GM23338 (cell line): ENCODE results near the gene DOP1B. TPM values are rescaled to one million over a fixed set of nuclear protein-coding genes. Genes with fewer than 3 reads are reported as not detected.

ENCODE experiments used
- ATAC-seq: fragments of 200-7000 bp; cut with Tn5 transposase; 3 replicates; pipeline ENCODE4 v1.9.1; 2020
- DNase-seq: peaks from one replicate; pipeline ENCODE4 v3.0.0-alpha.2; 2015; ENCODE audit warnings: low spot score
- H2AFZ ChIP-seq: fragments of 200-600 bp; sonication (generic); 2 replicates; pipeline ENCODE4 v1.8.0; 2016; ENCODE audit warnings: antibody characterized with exemption, mild to moderate bottlenecking, moderate library complexity
- H3F3A ChIP-seq: fragments of 200-600 bp; sonication (generic); replicated peaks from 2 replicates; pipeline ENCODE4 v1.8.0; 2017; ENCODE audit warnings: antibody characterized with exemption, mixed run types, low read depth
- H3K27ac ChIP-seq: fragments of 200-600 bp; sonication (generic); 2 replicates; pipeline ENCODE4 v1.6.1; 2016; ENCODE audit warnings: low read depth
- H3K27me3 ChIP-seq: fragments of 200-600 bp; sonication (generic); 2 replicates; pipeline ENCODE4 v1.8.0; 2016; ENCODE audit warnings: mild to moderate bottlenecking, mixed run types, moderate library complexity; ENCODE audit not compliant: insufficient read depth
- H3K36me3 ChIP-seq: fragments of 200-600 bp; sonication (generic); 2 replicates; pipeline ENCODE4 v1.8.0; 2016; ENCODE audit warnings: mild to moderate bottlenecking; ENCODE audit not compliant: insufficient read depth
- H3K4me1 ChIP-seq: fragments of 200-600 bp; sonication (generic); 2 replicates; pipeline ENCODE4 v1.8.0; 2016; ENCODE audit warnings: mild to moderate bottlenecking, moderate library complexity; ENCODE audit not compliant: insufficient read depth
- H3K4me2 ChIP-seq: fragments of 200-600 bp; sonication (generic); 2 replicates; pipeline ENCODE4 v1.7.1; 2017; ENCODE audit warnings: mixed run types
- H3K4me3 ChIP-seq: fragments of 200-600 bp; sonication (generic); 2 replicates; pipeline ENCODE4 v1.6.1; 2016; ENCODE audit warnings: mixed run types
- H3K79me2 ChIP-seq: fragments of 200-600 bp; sonication (generic); replicated peaks from 2 replicates; pipeline ENCODE4 v1.8.0; 2017; ENCODE audit warnings: mild to moderate bottlenecking; ENCODE audit not compliant: insufficient read depth
- H3K9me2 ChIP-seq: fragments of 200-600 bp; sonication (generic); 2 replicates; pipeline ENCODE4 v1.8.0; 2017; ENCODE audit not compliant: insufficient read depth
- H4K20me1 ChIP-seq: fragments of 200-600 bp; sonication (generic); replicated peaks from 2 replicates; pipeline ENCODE4 v1.8.0; 2017; ENCODE audit warnings: mild to moderate bottlenecking; ENCODE audit not compliant: insufficient read depth
- H3K27ac Mint-ChIP-seq: 2 replicates; pipeline ENCODE4 v1.8.0; 2020; ENCODE audit warnings: inconsistent platforms, mild to moderate bottlenecking, moderate library complexity, mixed read lengths
- H3K27me3 Mint-ChIP-seq: 3 replicates; pipeline ENCODE4 v1.8.0; 2022; ENCODE audit warnings: low read depth, mild to moderate bottlenecking, moderate library complexity, mixed read lengths, inconsistent platforms; ENCODE audit not compliant: insufficient read depth, poor library complexity
- H3K36me3 Mint-ChIP-seq: 3 replicates; pipeline ENCODE4 v1.8.0; 2021; ENCODE audit warnings: low read depth, mild to moderate bottlenecking, inconsistent platforms, moderate library complexity, mixed read lengths
- H3K4me1 Mint-ChIP-seq: 3 replicates; pipeline ENCODE4 v1.8.0; 2020; ENCODE audit warnings: mild to moderate bottlenecking, inconsistent platforms, mixed read lengths
- H3K4me3 Mint-ChIP-seq: 3 replicates; pipeline ENCODE4 v1.8.0; 2021; ENCODE audit warnings: moderate library complexity, mild to moderate bottlenecking, inconsistent platforms, mixed read lengths
- H3K9me3 Mint-ChIP-seq: 3 replicates; pipeline ENCODE4 v1.8.0; 2020; ENCODE audit warnings: moderate library complexity, mild to moderate bottlenecking, inconsistent platforms, mixed read lengths
- CREB1 ChIP-seq: fragments of 250-450 bp; sonication (Bioruptor Pico); IDR thresholded peaks from 2 replicates; pipeline ENCODE4 v1.5.0; 2020; ENCODE audit warnings: low read depth, mild to moderate bottlenecking, moderate library complexity
- EZH2 ChIP-seq: fragments of 200-600 bp; sonication (generic); IDR thresholded peaks from one replicate; pipeline ENCODE4 v1.8.0; 2017; ENCODE audit warnings: antibody characterized with exemption, mild to moderate bottlenecking, low read depth; ENCODE audit not compliant: unreplicated experiment
- JUNB ChIP-seq: IDR thresholded peaks from one replicate; pipeline ENCODE4 v1.6.1; 2016; ENCODE audit warnings: antibody characterized with exemption; ENCODE audit not compliant: unreplicated experiment
- POLR2AphosphoS5 ChIP-seq: IDR thresholded peaks from 2 replicates; pipeline ENCODE4 v1.6.1; 2016; ENCODE audit warnings: antibody characterized with exemption, low read depth
- ZNF114 ChIP-seq: fragments of 250-450 bp; sonication (Bioruptor Pico); IDR thresholded peaks from 2 replicates; pipeline ENCODE4 v1.5.0; 2020; ENCODE audit warnings: mild to moderate bottlenecking, moderate library complexity
- ZNF331 ChIP-seq: fragments of 250-450 bp; sonication (Bioruptor Pico); IDR thresholded peaks from 2 replicates; pipeline ENCODE4 v1.5.0; 2020; ENCODE audit warnings: low read depth, mild to moderate bottlenecking, moderate library complexity
- polyA plus RNA-seq: library from polyadenylated mRNA; unstranded; fragments of >200 nt; fragmentation: Nextera tagmentation; extraction: Ambion mirVana; gene quantifications from 2 replicates; pipeline ENCODE4 v1.2.1, GENCODE V29; 2016
- total RNA-seq: library from RNA; depleted of rRNA; stranded (reverse); fragments of >200 nt; shearing (Covaris generic); gene quantifications from 2 replicates; pipeline ENCODE4 v1.2.3, GENCODE V29; 2014
- TF ChIP-seq, protein P1 (sequence below): IDR thresholded peaks from one replicate; pipeline ENCODE4 v1.6.1; 2018; ENCODE audit warnings: antibody characterized with exemption; ENCODE audit not compliant: unreplicated experiment
- TF ChIP-seq, protein P2 (sequence below), 2 experiments: fragments of 200-600 bp in 1 of 2; sonication (generic) in 1 of 2; conservative IDR thresholded peaks; 2 replicates each; pipeline versions ENCODE4 v1.5.1 to v1.6.1; 2016 to 2017; ENCODE audit warnings: antibody characterized with exemption in 2 of 2, low read depth in 2 of 2, mild to moderate bottlenecking in 2 of 2, moderate library complexity in 1 of 2
- TF ChIP-seq, protein P3 (sequence below): fragments of 250-450 bp; sonication (Bioruptor Pico); IDR thresholded peaks from 2 replicates; pipeline ENCODE4 v1.5.0; 2020; ENCODE audit warnings: mild to moderate bottlenecking, moderate library complexity

The DOP1B gene
- total and polyA plus RNA-seq, 2 experiments from 2014 or later: 4.9 to 18.0 TPM

DNA sequence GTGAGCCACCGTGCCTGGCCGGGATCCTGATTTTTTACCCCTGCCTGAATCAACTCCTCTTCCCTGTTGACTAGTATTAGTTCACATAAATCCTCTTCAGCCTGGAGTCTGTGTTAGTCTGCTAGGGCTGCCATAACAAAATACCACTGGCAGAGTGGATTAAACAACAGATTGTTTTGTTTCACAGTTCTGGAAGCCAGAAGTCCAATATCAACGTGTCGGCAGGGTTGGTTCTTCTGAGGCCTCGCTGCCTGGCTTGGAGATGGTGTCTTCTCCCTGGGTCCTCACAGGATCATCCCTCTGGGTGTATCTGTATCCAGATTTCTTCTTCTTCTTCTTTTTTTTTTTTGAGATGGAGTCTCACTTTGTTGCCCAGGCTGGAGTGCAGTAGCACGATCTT is 18.2 kb downstream of the DOP1B start:
- no peaks in the 10 kb centered on the region for H3K79me2 ChIP-seq
- H3K27me3 Mint-ChIP-seq: peaks cover 5% of the 10 kb centered on the region
- ATAC-seq: no peak

More for the DNA sequence above, 18.2 kb downstream of the DOP1B start:
- Mint-ChIP-seq H3K4me3 (no peak overlapping the region), H3K9me3 (no peaks in the 10 kb centered on the region), H3K27ac (no peak overlapping the region), H3K4me1 (no peaks in the 10 kb centered on the region), H3K36me3 (0 out of 3 replicates have a peak, but pooled peaks cover 2% of the 10 kb centered on the region)
- TF ChIP-seq, protein P1, sequence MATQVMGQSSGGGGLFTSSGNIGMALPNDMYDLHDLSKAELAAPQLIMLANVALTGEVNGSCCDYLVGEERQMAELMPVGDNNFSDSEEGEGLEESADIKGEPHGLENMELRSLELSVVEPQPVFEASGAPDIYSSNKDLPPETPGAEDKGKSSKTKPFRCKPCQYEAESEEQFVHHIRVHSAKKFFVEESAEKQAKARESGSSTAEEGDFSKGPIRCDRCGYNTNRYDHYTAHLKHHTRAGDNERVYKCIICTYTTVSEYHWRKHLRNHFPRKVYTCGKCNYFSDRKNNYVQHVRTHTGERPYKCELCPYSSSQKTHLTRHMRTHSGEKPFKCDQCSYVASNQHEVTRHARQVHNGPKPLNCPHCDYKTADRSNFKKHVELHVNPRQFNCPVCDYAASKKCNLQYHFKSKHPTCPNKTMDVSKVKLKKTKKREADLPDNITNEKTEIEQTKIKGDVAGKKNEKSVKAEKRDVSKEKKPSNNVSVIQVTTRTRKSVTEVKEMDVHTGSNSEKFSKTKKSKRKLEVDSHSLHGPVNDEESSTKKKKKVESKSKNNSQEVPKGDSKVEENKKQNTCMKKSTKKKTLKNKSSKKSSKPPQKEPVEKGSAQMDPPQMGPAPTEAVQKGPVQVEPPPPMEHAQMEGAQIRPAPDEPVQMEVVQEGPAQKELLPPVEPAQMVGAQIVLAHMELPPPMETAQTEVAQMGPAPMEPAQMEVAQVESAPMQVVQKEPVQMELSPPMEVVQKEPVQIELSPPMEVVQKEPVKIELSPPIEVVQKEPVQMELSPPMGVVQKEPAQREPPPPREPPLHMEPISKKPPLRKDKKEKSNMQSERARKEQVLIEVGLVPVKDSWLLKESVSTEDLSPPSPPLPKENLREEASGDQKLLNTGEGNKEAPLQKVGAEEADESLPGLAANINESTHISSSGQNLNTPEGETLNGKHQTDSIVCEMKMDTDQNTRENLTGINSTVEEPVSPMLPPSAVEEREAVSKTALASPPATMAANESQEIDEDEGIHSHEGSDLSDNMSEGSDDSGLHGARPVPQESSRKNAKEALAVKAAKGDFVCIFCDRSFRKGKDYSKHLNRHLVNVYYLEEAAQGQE: no peak
- TF ChIP-seq ZNF114 (CRISPR knock-in tag) (no peak), POLR2AphosphoS5 (no peak), ZNF331 (CRISPR knock-in tag) (no peak), CREB1 (CRISPR knock-in tag) (no peak), JUNB (no peak), EZH2 (no peak)
- TF ChIP-seq, protein P2, sequence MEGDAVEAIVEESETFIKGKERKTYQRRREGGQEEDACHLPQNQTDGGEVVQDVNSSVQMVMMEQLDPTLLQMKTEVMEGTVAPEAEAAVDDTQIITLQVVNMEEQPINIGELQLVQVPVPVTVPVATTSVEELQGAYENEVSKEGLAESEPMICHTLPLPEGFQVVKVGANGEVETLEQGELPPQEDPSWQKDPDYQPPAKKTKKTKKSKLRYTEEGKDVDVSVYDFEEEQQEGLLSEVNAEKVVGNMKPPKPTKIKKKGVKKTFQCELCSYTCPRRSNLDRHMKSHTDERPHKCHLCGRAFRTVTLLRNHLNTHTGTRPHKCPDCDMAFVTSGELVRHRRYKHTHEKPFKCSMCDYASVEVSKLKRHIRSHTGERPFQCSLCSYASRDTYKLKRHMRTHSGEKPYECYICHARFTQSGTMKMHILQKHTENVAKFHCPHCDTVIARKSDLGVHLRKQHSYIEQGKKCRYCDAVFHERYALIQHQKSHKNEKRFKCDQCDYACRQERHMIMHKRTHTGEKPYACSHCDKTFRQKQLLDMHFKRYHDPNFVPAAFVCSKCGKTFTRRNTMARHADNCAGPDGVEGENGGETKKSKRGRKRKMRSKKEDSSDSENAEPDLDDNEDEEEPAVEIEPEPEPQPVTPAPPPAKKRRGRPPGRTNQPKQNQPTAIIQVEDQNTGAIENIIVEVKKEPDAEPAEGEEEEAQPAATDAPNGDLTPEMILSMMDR (conservative IDR thresholded peaks at IDR 0.05; ENCODE audit: low read depth in 2 of 2): no peak
- TF ChIP-seq, protein P3, sequence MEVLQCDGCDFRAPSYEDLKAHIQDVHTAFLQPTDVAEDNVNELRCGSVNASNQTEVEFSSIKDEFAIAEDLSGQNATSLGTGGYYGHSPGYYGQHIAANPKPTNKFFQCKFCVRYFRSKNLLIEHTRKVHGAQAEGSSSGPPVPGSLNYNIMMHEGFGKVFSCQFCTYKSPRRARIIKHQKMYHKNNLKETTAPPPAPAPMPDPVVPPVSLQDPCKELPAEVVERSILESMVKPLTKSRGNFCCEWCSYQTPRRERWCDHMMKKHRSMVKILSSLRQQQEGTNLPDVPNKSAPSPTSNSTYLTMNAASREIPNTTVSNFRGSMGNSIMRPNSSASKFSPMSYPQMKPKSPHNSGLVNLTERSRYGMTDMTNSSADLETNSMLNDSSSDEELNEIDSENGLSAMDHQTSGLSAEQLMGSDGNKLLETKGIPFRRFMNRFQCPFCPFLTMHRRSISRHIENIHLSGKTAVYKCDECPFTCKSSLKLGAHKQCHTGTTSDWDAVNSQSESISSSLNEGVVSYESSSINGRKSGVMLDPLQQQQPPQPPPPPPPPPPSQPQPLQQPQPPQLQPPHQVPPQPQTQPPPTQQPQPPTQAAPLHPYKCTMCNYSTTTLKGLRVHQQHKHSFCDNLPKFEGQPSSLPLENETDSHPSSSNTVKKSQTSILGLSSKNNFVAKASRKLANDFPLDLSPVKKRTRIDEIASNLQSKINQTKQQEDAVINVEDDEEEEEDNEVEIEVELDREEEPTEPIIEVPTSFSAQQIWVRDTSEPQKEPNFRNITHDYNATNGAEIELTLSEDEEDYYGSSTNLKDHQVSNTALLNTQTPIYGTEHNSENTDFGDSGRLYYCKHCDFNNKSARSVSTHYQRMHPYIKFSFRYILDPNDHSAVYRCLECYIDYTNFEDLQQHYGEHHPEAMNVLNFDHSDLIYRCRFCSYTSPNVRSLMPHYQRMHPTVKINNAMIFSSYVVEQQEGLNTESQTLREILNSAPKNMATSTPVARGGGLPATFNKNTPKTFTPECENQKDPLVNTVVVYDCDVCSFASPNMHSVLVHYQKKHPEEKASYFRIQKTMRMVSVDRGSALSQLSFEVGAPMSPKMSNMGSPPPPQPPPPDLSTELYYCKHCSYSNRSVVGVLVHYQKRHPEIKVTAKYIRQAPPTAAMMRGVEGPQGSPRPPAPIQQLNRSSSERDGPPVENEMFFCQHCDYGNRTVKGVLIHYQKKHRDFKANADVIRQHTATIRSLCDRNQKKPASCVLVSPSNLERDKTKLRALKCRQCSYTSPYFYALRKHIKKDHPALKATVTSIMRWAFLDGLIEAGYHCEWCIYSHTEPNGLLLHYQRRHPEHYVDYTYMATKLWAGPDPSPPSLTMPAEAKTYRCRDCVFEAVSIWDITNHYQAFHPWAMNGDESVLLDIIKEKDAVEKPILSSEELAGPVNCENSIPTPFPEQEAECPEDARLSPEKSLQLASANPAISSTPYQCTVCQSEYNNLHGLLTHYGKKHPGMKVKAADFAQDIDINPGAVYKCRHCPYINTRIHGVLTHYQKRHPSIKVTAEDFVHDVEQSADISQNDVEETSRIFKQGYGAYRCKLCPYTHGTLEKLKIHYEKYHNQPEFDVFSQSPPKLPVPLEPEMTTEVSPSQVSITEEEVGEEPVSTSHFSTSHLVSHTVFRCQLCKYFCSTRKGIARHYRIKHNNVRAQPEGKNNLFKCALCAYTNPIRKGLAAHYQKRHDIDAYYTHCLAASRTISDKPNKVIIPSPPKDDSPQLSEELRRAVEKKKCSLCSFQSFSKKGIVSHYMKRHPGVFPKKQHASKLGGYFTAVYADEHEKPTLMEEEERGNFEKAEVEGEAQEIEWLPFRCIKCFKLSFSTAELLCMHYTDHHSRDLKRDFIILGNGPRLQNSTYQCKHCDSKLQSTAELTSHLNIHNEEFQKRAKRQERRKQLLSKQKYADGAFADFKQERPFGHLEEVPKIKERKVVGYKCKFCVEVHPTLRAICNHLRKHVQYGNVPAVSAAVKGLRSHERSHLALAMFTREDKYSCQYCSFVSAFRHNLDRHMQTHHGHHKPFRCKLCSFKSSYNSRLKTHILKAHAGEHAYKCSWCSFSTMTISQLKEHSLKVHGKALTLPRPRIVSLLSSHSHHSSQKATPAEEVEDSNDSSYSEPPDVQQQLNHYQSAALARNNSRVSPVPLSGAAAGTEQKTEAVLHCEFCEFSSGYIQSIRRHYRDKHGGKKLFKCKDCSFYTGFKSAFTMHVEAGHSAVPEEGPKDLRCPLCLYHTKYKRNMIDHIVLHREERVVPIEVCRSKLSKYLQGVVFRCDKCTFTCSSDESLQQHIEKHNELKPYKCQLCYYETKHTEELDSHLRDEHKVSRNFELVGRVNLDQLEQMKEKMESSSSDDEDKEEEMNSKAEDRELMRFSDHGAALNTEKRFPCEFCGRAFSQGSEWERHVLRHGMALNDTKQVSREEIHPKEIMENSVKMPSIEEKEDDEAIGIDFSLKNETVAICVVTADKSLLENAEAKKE: no peak
- DNase-seq: no peak
- Histone ChIP-seq H3F3A (no peaks in the 10 kb centered on the region), H3K4me2 (no peak overlapping the region), H4K20me1 (0 out of 2 replicates have a peak, but pooled peaks cover 3% of the 10 kb centered on the region), H3K27ac (no peak overlapping the region), H3K9me2 (no peaks in the 10 kb centered on the region), H3K4me3 (no peak overlapping the region), H3K4me1 (no peaks in the 10 kb centered on the region), H2AFZ (no peak overlapping the region), H3K27me3 (no peaks in the 10 kb centered on the region), H3K36me3 (no peaks in the 10 kb centered on the region)
